Testis (tissue), 2 donors: Measurements from ENCODE around the gene TCF7.

ENCODE experiments used
- POLR2A ChIP-seq: fragments of 450-650 bp; IDR thresholded peaks from one replicate; pipeline ENCODE4 v1.6.1; 2017; ENCODE audit warnings: antibody characterized with exemption, mild to moderate bottlenecking, moderate library complexity
- TF ChIP-seq, protein P1 (sequence below), 3 experiments: fragments of 450-650 bp in 2 of 3; fragments of 200-600 bp in 1 of 3; sonication (generic) in 1 of 3; IDR thresholded peaks; one replicate each; pipeline ENCODE4 v1.5.1; 2016 to 2019; ENCODE audit warnings: antibody characterized with exemption in 3 of 3, mild to moderate bottlenecking in 2 of 3, moderate library complexity in 1 of 3

DNA sequence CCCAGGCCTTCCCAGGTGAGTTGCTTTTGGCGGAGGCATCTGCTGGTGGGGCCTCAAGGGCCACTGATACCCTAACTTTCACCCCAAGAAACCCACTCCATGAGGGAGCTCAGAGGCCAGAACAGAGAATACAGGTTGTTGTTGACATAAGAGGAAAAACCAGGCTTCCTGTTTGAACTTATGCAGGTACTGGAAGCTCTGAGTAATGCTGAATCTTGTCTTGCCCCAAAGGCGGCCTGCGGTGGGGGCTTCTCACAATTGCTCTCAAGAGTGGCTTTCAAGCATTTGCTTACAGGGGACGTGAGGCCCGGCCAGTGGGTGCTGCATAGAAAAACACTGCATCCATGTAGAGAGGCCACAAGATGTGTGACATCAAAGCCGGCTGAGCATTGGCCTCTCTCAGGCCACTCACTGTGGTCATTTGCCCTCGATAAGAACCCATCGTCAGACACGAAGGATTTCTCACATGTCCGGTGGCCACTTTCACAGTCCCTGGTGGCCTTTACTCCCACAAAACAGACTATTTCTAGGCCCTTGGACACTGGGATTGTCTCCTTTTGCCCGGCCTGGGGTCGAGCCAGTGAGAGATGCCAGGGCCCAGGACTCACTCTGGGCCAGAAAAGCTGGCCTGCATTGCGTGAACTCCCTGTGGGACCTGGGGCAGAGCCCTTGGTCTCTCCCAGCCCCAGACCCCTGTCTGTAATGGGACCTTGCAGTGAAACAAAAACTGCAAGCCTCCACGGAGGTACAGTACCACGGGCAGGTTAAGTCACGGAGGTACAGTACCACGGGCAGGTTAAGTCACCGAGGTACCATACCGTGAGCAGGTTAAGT lies 34.5 kb upstream of the TCF7 start:
- TF ChIP-seq, protein P1, sequence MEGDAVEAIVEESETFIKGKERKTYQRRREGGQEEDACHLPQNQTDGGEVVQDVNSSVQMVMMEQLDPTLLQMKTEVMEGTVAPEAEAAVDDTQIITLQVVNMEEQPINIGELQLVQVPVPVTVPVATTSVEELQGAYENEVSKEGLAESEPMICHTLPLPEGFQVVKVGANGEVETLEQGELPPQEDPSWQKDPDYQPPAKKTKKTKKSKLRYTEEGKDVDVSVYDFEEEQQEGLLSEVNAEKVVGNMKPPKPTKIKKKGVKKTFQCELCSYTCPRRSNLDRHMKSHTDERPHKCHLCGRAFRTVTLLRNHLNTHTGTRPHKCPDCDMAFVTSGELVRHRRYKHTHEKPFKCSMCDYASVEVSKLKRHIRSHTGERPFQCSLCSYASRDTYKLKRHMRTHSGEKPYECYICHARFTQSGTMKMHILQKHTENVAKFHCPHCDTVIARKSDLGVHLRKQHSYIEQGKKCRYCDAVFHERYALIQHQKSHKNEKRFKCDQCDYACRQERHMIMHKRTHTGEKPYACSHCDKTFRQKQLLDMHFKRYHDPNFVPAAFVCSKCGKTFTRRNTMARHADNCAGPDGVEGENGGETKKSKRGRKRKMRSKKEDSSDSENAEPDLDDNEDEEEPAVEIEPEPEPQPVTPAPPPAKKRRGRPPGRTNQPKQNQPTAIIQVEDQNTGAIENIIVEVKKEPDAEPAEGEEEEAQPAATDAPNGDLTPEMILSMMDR (IDR thresholded peaks at IDR 0.05), result no peak
- TF ChIP-seq POLR2A, result no peak
